SU-DHL-6 (cell line): Measurements from ENCODE around the gene TRIP13.

Experiments
- CTCF ChIP-seq: fragments of 200-600 bp; sonication (generic); IDR thresholded peaks from one replicate; pipeline ENCODE4 v1.5.1; 2017; ENCODE audit warnings: antibody characterized with exemption, mild to moderate bottlenecking, low read length, moderate library complexity; ENCODE audit not compliant: insufficient read depth, poor library complexity, severe bottlenecking
- EZH2phosphoT487 ChIP-seq: fragments of 200-600 bp; sonication (generic), shearing (Covaris generic); conservative IDR thresholded peaks from 2 replicates; pipeline ENCODE4 v1.6.1; 2018; ENCODE audit warnings: mild to moderate bottlenecking, antibody characterized with exemption, low read length, moderate library complexity, mixed read lengths

- TF ChIP-seq CTCF (no peak), EZH2phosphoT487 (no peak)
Observed at GRCh38 chr5:885127-885442, 7.6 kb upstream of the TRIP13 start.
